Panc1 (cell line): ENCODE measurements around the gene LENEP. TPM values are rescaled to one million over a fixed set of nuclear protein-coding genes. Genes with fewer than 3 reads are reported as not detected.
A peak's percentile ranks its signal among the peaks of the same experiment; 100 is the strongest.

Experiments used
- ATAC-seq: fragments of 200-7000 bp; cut with Tn5 transposase; 2 replicates; pipeline ENCODE4 v1.9.1; 2020; ENCODE audit warnings: mild to moderate bottlenecking, moderate library complexity
- BruUV-seq: library from RNA; stranded (reverse); fragments of 400-500 nt; replicated peaks from 2 replicates; lab custom pipeline; 2021; lab: Mats Ljungman, UMichigan
- CTCF ChIA-PET: fragments of 300-600 bp; sonication (Branson Sonifier 250); formaldehyde crosslinking; loops from one replicate; lab custom pipeline; 2022; ENCODE audit warnings: antibody characterized with exemption; lab: Charles Lee
- POLR2A ChIA-PET: fragments of 300-600 bp; sonication (Branson Sonifier 250); formaldehyde crosslinking; loops from one replicate; lab custom pipeline; 2022; ENCODE audit warnings: antibody characterized with exemption; lab: Charles Lee
- DNase-seq: peaks from one replicate; pipeline ENCODE4 v3.0.0-alpha.2; 2010; ENCODE audit warnings: low read depth, low spot score
- H3K27ac ChIP-seq: 2 replicates; pipeline ENCODE4 v1.5.1; 2011; ENCODE audit warnings: mild to moderate bottlenecking, low read length, inconsistent platforms
- H3K27me3 ChIP-seq: fragments of 200-500 bp; sonication (Bioruptor generic); 2 replicates; pipeline ENCODE4 v1.6.0; 2014; ENCODE audit warnings: low read length, inconsistent platforms; ENCODE audit not compliant: control insufficient read depth, insufficient read depth
- H3K36me3 ChIP-seq: fragments of 200-500 bp; sonication (Bioruptor generic); 2 replicates; pipeline ENCODE4 v1.5.1; 2014; ENCODE audit warnings: inconsistent platforms, mild to moderate bottlenecking, low read length, moderate library complexity; ENCODE audit not compliant: control insufficient read depth, insufficient read depth
- H3K4me1 ChIP-seq: 2 replicates; pipeline ENCODE4 v1.5.1; 2011; ENCODE audit warnings: inconsistent platforms, mild to moderate bottlenecking, low read length, moderate library complexity; ENCODE audit not compliant: control insufficient read depth, insufficient read depth
- H3K4me3 ChIP-seq, 2 experiments: 2 replicates each; pipeline ENCODE4 v1.5.1; 2011 to 2012; ENCODE audit warnings: low read depth in 2 of 2, low read length in 2 of 2, mild to moderate bottlenecking in 2 of 2, inconsistent platforms in 1 of 2, moderate library complexity in 1 of 2
- H3K9me3 ChIP-seq: fragments of 200-500 bp; sonication (Bioruptor generic); 2 replicates; pipeline ENCODE4 v1.5.1; 2014; ENCODE audit warnings: low read depth, mild to moderate bottlenecking, inconsistent platforms, low read length, moderate library complexity; ENCODE audit not compliant: control insufficient read depth, insufficient read depth
- CTCF ChIP-seq: fragments of 450-650 bp; IDR thresholded peaks from 2 replicates; pipeline ENCODE4 v1.5.1; 2017; ENCODE audit warnings: mild to moderate bottlenecking
- POLR2AphosphoS5 ChIP-seq: IDR thresholded peaks from 2 replicates; pipeline ENCODE4 v1.6.1; 2012; ENCODE audit warnings: mild to moderate bottlenecking, low read depth, low read length, moderate library complexity
- REST ChIP-seq, 2 experiments: IDR thresholded peaks; 2 replicates each; pipeline ENCODE4 v1.6.1; 2011 to 2012; ENCODE audit warnings: low read depth in 2 of 2, control low read depth in 1 of 2, low read length in 1 of 2, mild to moderate bottlenecking in 1 of 2, moderate library complexity in 1 of 2; ENCODE audit not compliant: insufficient read depth in 1 of 2
- SIN3A ChIP-seq: IDR thresholded peaks from 2 replicates; pipeline ENCODE4 v1.6.1; 2012; ENCODE audit warnings: low read depth, mild to moderate bottlenecking, low read length, moderate library complexity, borderline replicate concordance; ENCODE audit not compliant: insufficient read depth
- TCF7L2 ChIP-seq: IDR thresholded peaks from 2 replicates; pipeline ENCODE4 v1.6.1; 2011; ENCODE audit warnings: mild to moderate bottlenecking, low read depth, low read length, inconsistent platforms
- in situ Hi-C: cut with HindIII; loops from 2 replicates; pipeline ENCODE4 v1.10.0; 2016; ENCODE audit warnings: low sequenced_read_pairs, low pct_unique_long_range_greater_than_20kb
- intact Hi-C: fragments of 100-400 bp; cut with micrococcal nuclease; formaldehyde crosslinking; loops from one replicate; pipeline ENCODE4 v1.10.0; 2022; ENCODE audit not compliant: unreplicated experiment
- total RNA-seq: library from RNA; stranded (reverse); gene quantifications from one replicate; pipeline ENCODE4 v1.2.1, GENCODE V29; 2021; ENCODE audit not compliant: unreplicated experiment

Gene LENEP
- total RNA-seq, 1 experiment from 2014 or later = 0.67 TPM

- peaks cover 42% of the 10 kb centered on the region for H3K4me1 ChIP-seq
Observed at GRCh38 chr1:154966111-154966510, 27.3 kb upstream of the LENEP start.

DNA sequence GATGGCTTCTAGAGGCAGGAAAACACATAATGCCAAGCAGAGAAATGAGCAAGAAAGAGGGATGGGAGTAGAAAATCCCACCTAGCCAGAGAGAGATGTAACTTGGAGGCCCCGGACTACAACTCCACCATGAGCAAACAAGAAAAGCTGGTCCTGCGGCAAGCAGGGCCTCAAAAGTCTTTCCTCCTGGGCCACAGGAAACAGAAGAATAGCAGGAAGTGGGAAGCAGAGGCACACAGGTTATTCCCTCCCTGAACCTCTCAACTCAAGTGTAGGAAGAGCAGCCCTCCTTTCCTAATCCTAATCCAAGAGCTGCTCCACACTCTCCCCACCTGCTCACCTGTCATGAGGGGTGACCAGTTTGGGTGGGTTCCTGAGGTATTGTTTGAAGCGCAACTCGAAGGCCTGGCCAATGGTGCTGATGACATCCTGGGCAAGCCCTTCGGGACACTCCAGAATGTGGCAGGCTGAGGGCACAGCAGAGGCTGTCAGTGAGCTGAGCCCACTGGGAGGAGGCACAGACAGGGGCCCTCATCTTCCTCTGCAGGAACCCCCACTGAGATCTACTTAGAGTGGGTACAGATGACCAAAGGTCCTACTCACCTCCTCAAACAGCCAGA is 25.9 kb upstream of the LENEP start:
- ATAC-seq (no peak), DNase-seq (no peak)
- in situ Hi-C loops (no loop called here), intact Hi-C loops (no loop called here)
- Histone ChIP-seq H3K27me3 (no peaks in the 10 kb centered on the region), H3K27ac (peak overlapping the region; percentile 98), H3K36me3 (peaks cover 16% of the 10 kb centered on the region), H3K4me3 (peak overlapping the region in 1 of 2 experiments; percentile 77; a peak in 2 of 4 replicates), H3K4me1 (peaks cover 54% of the 10 kb centered on the region), H3K9me3 (no peaks in the 10 kb centered on the region)
- ChIA-PET CTCF (no interaction called here), POLR2A (no interaction called here)
- BruUV-seq = no TSS peak
- TF ChIP-seq REST (IDR thresholded peaks at IDR 0.05; ENCODE audit: insufficient read depth in 1 of 2, low read depth in 2 of 2, low read length in 1 of 2) (no peak), CTCF (no peak), POLR2AphosphoS5 (no peak), SIN3A (no peak), TCF7L2 (no peak)

More at GRCh38 chr1:154966111-154966510, 27.3 kb upstream of the LENEP start:
- peaks cover 17% of the 10 kb centered on the region for H3K36me3 ChIP-seq
- in situ Hi-C loops = no loop called here
- BruUV-seq = no TSS peak
- TF ChIP-seq CTCF (no peak), TCF7L2 (no peak), REST (IDR thresholded peaks at IDR 0.05; ENCODE audit: insufficient read depth in 1 of 2, low read depth in 2 of 2, low read length in 1 of 2) (no peak), POLR2AphosphoS5 (no peak), SIN3A (no peak)
- no peak for DNase-seq
- H3K4me3 ChIP-seq = no peak overlapping the region
- POLR2A ChIA-PET = interaction anchor here (0.6 kb wide), 2 partner anchors 95 to 113 kb away, joined by 5 to 12 read pairs; partner anchors contain the start of gene EFNA3
- no peaks in the 10 kb centered on the region for H3K9me3 ChIP-seq
- H3K27ac ChIP-seq = no peak overlapping the region
- intact Hi-C loops = no loop called here
- no peak for ATAC-seq
- no peaks in the 10 kb centered on the region for H3K27me3 ChIP-seq
- CTCF ChIA-PET = no interaction called here
